GM12878 (cell line): ENCODE results near the gene DAAM2.
A peak's percentile ranks its signal among the peaks of the same experiment; 100 is the strongest.

Source experiments
- BHLHE40 ChIP-seq, 2 experiments: fragments of 450-650 bp in 1 of 2; IDR thresholded peaks; 2 replicates each; pipeline ENCODE4 v1.6.1; 2011 to 2017; ENCODE audit warnings: low read depth in 2 of 2, borderline replicate concordance in 1 of 2, improper control_type of control experiment in 1 of 2, low read length in 1 of 2, mild to moderate bottlenecking in 1 of 2
- CEBPB ChIP-seq, 2 experiments: fragments of 150-350 bp in 1 of 2; IDR thresholded peaks; 2 replicates each; pipeline ENCODE4 v1.6.1; 2012 to 2014; ENCODE audit warnings: low read depth in 2 of 2, low read length in 2 of 2, borderline replicate concordance in 1 of 2, inconsistent platforms in 1 of 2
- EZH2 ChIP-seq: IDR thresholded peaks from 2 replicates; pipeline ENCODE4 v1.6.1; 2012; ENCODE audit warnings: low read depth, mild to moderate bottlenecking, control low read depth, inconsistent platforms, low read length, borderline replicate concordance; ENCODE audit not compliant: control insufficient read depth
- MXI1 ChIP-seq: fragments of 150-350 bp; IDR thresholded peaks from 2 replicates; pipeline ENCODE4 v1.6.1; 2011; ENCODE audit warnings: low read depth, mild to moderate bottlenecking, inconsistent platforms, low read length, improper control_type of control experiment
- MYC ChIP-seq: IDR thresholded peaks from 2 replicates; pipeline ENCODE4 v1.6.1; 2011; ENCODE audit warnings: mild to moderate bottlenecking, low read length, moderate library complexity, inconsistent platforms; ENCODE audit not compliant: insufficient read depth, insufficient replicate concordance, insufficient read length, severe bottlenecking
- POLR2AphosphoS5 ChIP-seq: IDR thresholded peaks from 2 replicates; pipeline ENCODE4 v1.6.1; 2011; ENCODE audit warnings: mild to moderate bottlenecking, low read length, inconsistent platforms
- RAD51 ChIP-seq: fragments of 450-650 bp; IDR thresholded peaks from 2 replicates; pipeline ENCODE4 v1.6.1; 2016; ENCODE audit warnings: moderate library complexity, mild to moderate bottlenecking, inconsistent platforms
- STAT1 ChIP-seq: fragments of 450-650 bp; conservative IDR thresholded peaks from 2 replicates; pipeline ENCODE4 v1.6.1; 2014; ENCODE audit warnings: antibody characterized with exemption, mild to moderate bottlenecking
- TAF1 ChIP-seq: IDR thresholded peaks from 2 replicates; pipeline ENCODE4 v1.6.1; 2011; ENCODE audit warnings: mild to moderate bottlenecking, low read depth, low read length, borderline replicate concordance
- TF ChIP-seq, protein P1 (sequence below): fragments of 450-650 bp; IDR thresholded peaks from 2 replicates; pipeline ENCODE4 v1.6.1; 2014; ENCODE audit warnings: mild to moderate bottlenecking
- TF ChIP-seq, protein P2 (sequence below), 3 experiments: IDR thresholded peaks in 2 of 3; conservative IDR thresholded peaks in 1 of 3; 2 replicates each; pipeline ENCODE4 v1.5.1; 2011; ENCODE audit warnings: low read depth in 3 of 3, low read length in 3 of 3, mild to moderate bottlenecking in 3 of 3, control low read depth in 2 of 3, moderate library complexity in 2 of 3, inconsistent platforms in 1 of 3, mixed read lengths in 1 of 3; ENCODE audit not compliant: control insufficient read depth in 2 of 3, insufficient read depth in 1 of 3; ENCODE audit errors: extremely low read depth in 1 of 3

DNA sequence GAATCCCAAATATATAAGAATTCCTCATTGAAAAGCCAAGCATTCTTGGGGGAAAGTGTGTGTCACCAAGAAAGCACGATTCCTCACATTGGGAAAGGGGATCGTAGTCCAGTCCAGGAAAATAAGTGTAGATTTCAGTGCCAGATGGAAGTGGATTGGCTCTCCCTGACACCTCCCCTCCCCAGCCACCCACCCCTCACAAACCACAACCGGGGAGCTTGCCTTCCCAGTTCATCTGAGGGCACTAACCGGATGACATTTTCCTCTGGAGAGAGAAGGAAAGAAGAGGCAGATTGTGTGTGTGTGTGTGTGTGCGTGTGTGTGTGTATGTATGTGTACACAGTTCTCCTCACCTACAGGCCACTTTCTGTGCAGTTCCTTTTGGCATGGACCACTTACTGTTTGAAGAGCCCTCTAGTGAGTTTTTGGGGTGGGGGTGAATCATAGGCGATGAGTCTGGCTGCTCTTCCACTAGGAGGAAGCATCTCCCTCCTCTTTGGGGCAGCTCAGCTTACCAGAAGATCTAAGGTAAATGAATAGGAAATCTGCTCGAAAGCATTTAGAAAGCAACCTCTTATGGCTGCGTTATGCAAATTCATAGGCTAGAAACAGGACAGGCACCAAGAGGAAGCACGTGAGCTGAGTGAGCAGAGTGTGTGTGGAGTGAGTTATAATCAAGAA lies 20.8 kb downstream of the DAAM2 start:
- TF ChIP-seq MYC (no peak), RAD51 (peak; percentile 38), EZH2 (no peak), TAF1 (no peak), POLR2AphosphoS5 (no peak), CEBPB (IDR thresholded peaks at IDR 0.05; ENCODE audit: borderline replicate concordance in 1 of 2, low read depth in 2 of 2, low read length in 2 of 2) (no peak), MXI1 (no peak), BHLHE40 (IDR thresholded peaks at IDR 0.05; ENCODE audit: borderline replicate concordance in 1 of 2, low read depth in 2 of 2, low read length in 1 of 2) (peak; percentile 93 to 96), STAT1 (no peak)
- TF ChIP-seq, protein P1, sequence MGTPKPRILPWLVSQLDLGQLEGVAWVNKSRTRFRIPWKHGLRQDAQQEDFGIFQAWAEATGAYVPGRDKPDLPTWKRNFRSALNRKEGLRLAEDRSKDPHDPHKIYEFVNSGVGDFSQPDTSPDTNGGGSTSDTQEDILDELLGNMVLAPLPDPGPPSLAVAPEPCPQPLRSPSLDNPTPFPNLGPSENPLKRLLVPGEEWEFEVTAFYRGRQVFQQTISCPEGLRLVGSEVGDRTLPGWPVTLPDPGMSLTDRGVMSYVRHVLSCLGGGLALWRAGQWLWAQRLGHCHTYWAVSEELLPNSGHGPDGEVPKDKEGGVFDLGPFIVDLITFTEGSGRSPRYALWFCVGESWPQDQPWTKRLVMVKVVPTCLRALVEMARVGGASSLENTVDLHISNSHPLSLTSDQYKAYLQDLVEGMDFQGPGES = no peak
- TF ChIP-seq, protein P2, sequence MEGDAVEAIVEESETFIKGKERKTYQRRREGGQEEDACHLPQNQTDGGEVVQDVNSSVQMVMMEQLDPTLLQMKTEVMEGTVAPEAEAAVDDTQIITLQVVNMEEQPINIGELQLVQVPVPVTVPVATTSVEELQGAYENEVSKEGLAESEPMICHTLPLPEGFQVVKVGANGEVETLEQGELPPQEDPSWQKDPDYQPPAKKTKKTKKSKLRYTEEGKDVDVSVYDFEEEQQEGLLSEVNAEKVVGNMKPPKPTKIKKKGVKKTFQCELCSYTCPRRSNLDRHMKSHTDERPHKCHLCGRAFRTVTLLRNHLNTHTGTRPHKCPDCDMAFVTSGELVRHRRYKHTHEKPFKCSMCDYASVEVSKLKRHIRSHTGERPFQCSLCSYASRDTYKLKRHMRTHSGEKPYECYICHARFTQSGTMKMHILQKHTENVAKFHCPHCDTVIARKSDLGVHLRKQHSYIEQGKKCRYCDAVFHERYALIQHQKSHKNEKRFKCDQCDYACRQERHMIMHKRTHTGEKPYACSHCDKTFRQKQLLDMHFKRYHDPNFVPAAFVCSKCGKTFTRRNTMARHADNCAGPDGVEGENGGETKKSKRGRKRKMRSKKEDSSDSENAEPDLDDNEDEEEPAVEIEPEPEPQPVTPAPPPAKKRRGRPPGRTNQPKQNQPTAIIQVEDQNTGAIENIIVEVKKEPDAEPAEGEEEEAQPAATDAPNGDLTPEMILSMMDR (IDR thresholded peaks at IDR 0.05 in 2 of 3, conservative IDR thresholded peaks at IDR 0.05 in 1 of 3; ENCODE audit: control insufficient read depth in 2 of 3, extremely low read depth in 1 of 3, insufficient read depth in 1 of 3, low read depth in 3 of 3, low read length in 3 of 3) = peak in 1 of 3 experiments; percentile 16; a peak in 1 of 6 replicates
